PC-9 (cell line): ENCODE data around the gene SGO1. TPM values are rescaled to one million over a fixed set of nuclear protein-coding genes. Genes with fewer than 3 reads are reported as not detected.
A peak's percentile ranks its signal among the peaks of the same experiment; 100 is the strongest.
"Not testable (repeated sequence)": the region's sequence is repeated elsewhere in the genome, so short reads cannot be mapped to it uniquely, and the experiment has no call there.

Experiments used
- BruUV-seq: library from RNA; stranded (reverse); fragments of 400-500 nt; replicated peaks from 2 replicates; lab custom pipeline; 2021; lab: Mats Ljungman, UMichigan
- CTCF ChIA-PET: fragments of 300-600 bp; sonication (Branson Sonifier 250); formaldehyde crosslinking; loops from one replicate; lab custom pipeline; 2022; ENCODE audit warnings: antibody characterized with exemption; lab: Charles Lee
- POLR2A ChIA-PET: fragments of 300-600 bp; sonication (Branson Sonifier 250); formaldehyde crosslinking; loops from one replicate; lab custom pipeline; 2022; ENCODE audit warnings: antibody characterized with exemption; ENCODE audit not compliant: unreplicated experiment; lab: Charles Lee
- DNase-seq, 2 experiments: peaks; one replicate each; pipeline versions ENCODE4 v3.0.0 to v3.0.0-alpha.2; 2015 to 2022; ENCODE audit warnings: mixed read lengths in 1 of 2
- H2AFZ ChIP-seq: fragments of 200-600 bp; sonication (generic); 2 replicates; pipeline ENCODE4 v1.8.1; 2017; ENCODE audit warnings: antibody characterized with exemption
- H3F3A ChIP-seq: fragments of 200-600 bp; sonication (generic); 2 replicates; pipeline ENCODE4 v1.8.1; 2017; ENCODE audit warnings: antibody characterized with exemption, mild to moderate bottlenecking, low read depth; ENCODE audit not compliant: insufficient read depth
- H3K27ac ChIP-seq: fragments of 200-600 bp; sonication (generic); 2 replicates; pipeline ENCODE4 v1.6.1; 2016; ENCODE audit warnings: mixed run types
- H3K27me3 ChIP-seq: fragments of 200-600 bp; sonication (generic); 2 replicates; pipeline ENCODE4 v1.6.1; 2016; ENCODE audit warnings: low read depth, mixed run types; ENCODE audit not compliant: insufficient read depth
- H3K36me3 ChIP-seq: fragments of 200-600 bp; sonication (generic); 2 replicates; pipeline ENCODE4 v1.6.1; 2016; ENCODE audit warnings: low read depth, mixed run types
- H3K4me1 ChIP-seq: fragments of 200-600 bp; sonication (generic); replicated peaks from 2 replicates; pipeline ENCODE4 v1.6.1; 2016; ENCODE audit warnings: mixed run types; ENCODE audit not compliant: insufficient read depth
- H3K4me2 ChIP-seq: fragments of 200-600 bp; sonication (generic); 2 replicates; pipeline ENCODE4 v1.6.1; 2017; ENCODE audit warnings: mixed run types
- H3K4me3 ChIP-seq: fragments of 200-600 bp; sonication (generic); 2 replicates; pipeline ENCODE4 v1.6.1; 2016; ENCODE audit warnings: mixed run types
- H3K79me2 ChIP-seq: fragments of 200-600 bp; sonication (generic); 2 replicates; pipeline ENCODE4 v1.6.1; 2017; ENCODE audit warnings: low read depth, mixed run types
- H3K9me2 ChIP-seq: fragments of 200-600 bp; sonication (generic); 2 replicates; pipeline ENCODE4 v1.8.1; 2017; ENCODE audit warnings: mild to moderate bottlenecking; ENCODE audit not compliant: insufficient read depth
- H3K9me3 ChIP-seq: fragments of 200-600 bp; sonication (generic); 2 replicates; pipeline ENCODE4 v1.8.1; 2016; ENCODE audit warnings: low read depth; ENCODE audit not compliant: insufficient read depth
- H4K20me1 ChIP-seq: fragments of 200-600 bp; sonication (generic); 2 replicates; pipeline ENCODE4 v1.8.1; 2017; ENCODE audit not compliant: insufficient read depth
- CTCF ChIP-seq: fragments of 200-600 bp; sonication (generic); conservative IDR thresholded peaks from 2 replicates; pipeline ENCODE4 v1.6.1; 2017; ENCODE audit warnings: mixed run types, antibody characterized with exemption, mild to moderate bottlenecking, moderate library complexity
- EZH2 ChIP-seq: fragments of 200-600 bp; sonication (generic); IDR thresholded peaks from 2 replicates; pipeline ENCODE4 v1.8.0; 2017; ENCODE audit warnings: antibody characterized with exemption, low read depth
- intact Hi-C: fragments of 100-400 bp; cut with micrococcal nuclease; formaldehyde crosslinking; loops from one replicate; pipeline ENCODE4 v1.10.0; 2022; ENCODE audit not compliant: unreplicated experiment
- total RNA-seq: library from RNA; stranded (reverse); gene quantifications from 2 replicates; pipeline ENCODE4 v1.2.3, GENCODE V29; 2021

The SGO1 gene
- total RNA-seq, 1 experiment from 2014 or later, result 26.3 TPM

GRCh38 chr3:20222274-20222673 lies 36.3 kb upstream of the SGO1 start:
- H3K9me3 ChIP-seq, result no peaks in the 10 kb centered on the region
- ChIA-PET POLR2A (no interaction called here), CTCF (no interaction called here)
- no peaks in the 10 kb centered on the region for H3F3A ChIP-seq
- no peak for DNase-seq
- no peaks in the 10 kb centered on the region for H3K79me2 ChIP-seq
- intact Hi-C loops, result no loop called here
- no peak overlapping the region for H3K4me2 ChIP-seq
- H3K27ac ChIP-seq, result no peak overlapping the region
- H3K36me3 ChIP-seq, result no peaks in the 10 kb centered on the region
- 0 out of 2 replicates have a peak, but pooled peaks cover 3% of the 10 kb centered on the region for H3K9me2 ChIP-seq
- H3K27me3 ChIP-seq, result no peaks in the 10 kb centered on the region
- TF ChIP-seq EZH2 (no peak), CTCF (no peak)
- no peaks in the 10 kb centered on the region for H3K4me1 ChIP-seq
- peak overlapping the region; percentile 45; the same call in 1 of the 2 replicates for H2AFZ ChIP-seq
- no TSS peak for BruUV-seq
- H3K4me3 ChIP-seq, result no peak overlapping the region
- H4K20me1 ChIP-seq, result no peaks in the 10 kb centered on the region

- POLR2A ChIA-PET, result no interaction called here
- BruUV-seq, result no TSS peak
These were observed 32.2 kb upstream of the SGO1 start for GRCh38 chr3:20218215-20218614.

GRCh38 chr3:20215636-20216035 lies 29.6 kb upstream of the SGO1 start:
- Histone ChIP-seq H2AFZ (no peak overlapping the region), H3K79me2 (no peaks in the 10 kb centered on the region), H3K9me3 (no peaks in the 10 kb centered on the region), H3K4me1 (no peaks in the 10 kb centered on the region), H3K27ac (no peak overlapping the region), H3K27me3 (no peaks in the 10 kb centered on the region), H3K36me3 (no peaks in the 10 kb centered on the region), H3F3A (no peaks in the 10 kb centered on the region), H3K4me3 (no peak overlapping the region), H4K20me1 (no peaks in the 10 kb centered on the region), H3K4me2 (no peak overlapping the region), H3K9me2 (no peaks in the 10 kb centered on the region)
- ChIA-PET POLR2A (no interaction called here), CTCF (no interaction called here)
- BruUV-seq, result no TSS peak
- no peak for TF ChIP-seq EZH2
- TF ChIP-seq CTCF, result no peak
- DNase-seq, result peak in 1 of 2 experiments; percentile 37
- intact Hi-C loops, result no loop called here

More at GRCh38 chr3:20218215-20218614, 32.2 kb upstream of the SGO1 start:
- intact Hi-C loops, result no loop called here
- H3K36me3 ChIP-seq, result no peaks in the 10 kb centered on the region
- H3K79me2 ChIP-seq, result no peaks in the 10 kb centered on the region
- H3K9me2 ChIP-seq, result 0 out of 2 replicates have a peak, but pooled peaks cover 3% of the 10 kb centered on the region
- no peak for DNase-seq
- no peaks in the 10 kb centered on the region for H3K9me3 ChIP-seq
- H4K20me1 ChIP-seq, result no peaks in the 10 kb centered on the region
- no peak for TF ChIP-seq CTCF
- no peak for TF ChIP-seq EZH2
- no peak overlapping the region for H2AFZ ChIP-seq
- no peak overlapping the region for H3K4me2 ChIP-seq
- H3K4me1 ChIP-seq, result no peaks in the 10 kb centered on the region
- CTCF ChIA-PET, result no interaction called here
- no peak overlapping the region for H3K27ac ChIP-seq
- no peaks in the 10 kb centered on the region for H3F3A ChIP-seq
- H3K27me3 ChIP-seq, result no peaks in the 10 kb centered on the region
- H3K4me3 ChIP-seq, result no peak overlapping the region

GRCh38 chr3:20213491-20213890 lies 27.5 kb upstream of the SGO1 start:
- H3K4me1 ChIP-seq, intact Hi-C loops, CTCF ChIA-PET, POLR2A ChIA-PET, H3K9me2 ChIP-seq, H4K20me1 ChIP-seq, H3K79me2 ChIP-seq, BruUV-seq, H3K4me3 ChIP-seq, H3K27me3 ChIP-seq, H3F3A ChIP-seq, H2AFZ ChIP-seq, H3K27ac ChIP-seq, DNase-seq, H3K9me3 ChIP-seq, H3K36me3 ChIP-seq, H3K4me2 ChIP-seq: not testable (repeated sequence)

GRCh38 chr3:20207945-20208344 lies 21.9 kb upstream of the SGO1 start:
- BruUV-seq, H2AFZ ChIP-seq, H3K79me2 ChIP-seq, H3K4me2 ChIP-seq, H3K4me1 ChIP-seq, H3K4me3 ChIP-seq, H3K27ac ChIP-seq, DNase-seq, POLR2A ChIA-PET, H3K9me3 ChIP-seq, H3K36me3 ChIP-seq, H3K9me2 ChIP-seq, H3F3A ChIP-seq, intact Hi-C loops, CTCF ChIA-PET, H3K27me3 ChIP-seq, H4K20me1 ChIP-seq: not testable (repeated sequence)
